ENCODE measurements around the gene TXLNB. TPM values are rescaled to one million over a fixed set of nuclear protein-coding genes. Genes with fewer than 3 reads are reported as not detected.

The TXLNB gene
- total RNA-seq, 6 experiments from 2014 or later = 0.07 TPM; not detected in 5

- no peak overlapping the region for H3K4me3 Mint-ChIP-seq
- no peak overlapping the region for H3K27ac Mint-ChIP-seq
- H3K4me1 Mint-ChIP-seq (ENCODE audit: low read depth) = no peaks in the 10 kb centered on the region
- TF ChIP-seq CTCF (IDR thresholded peaks at IDR 0.05) = no peak
- H3K27me3 Mint-ChIP-seq (ENCODE audit: insufficient read depth) = peaks cover 3% of the 10 kb centered on the region; the same call in 1 of the 2 replicates
- H3K36me3 Mint-ChIP-seq (ENCODE audit: low read depth) = no peaks in the 10 kb centered on the region
- H3K9me3 Mint-ChIP-seq = no peaks in the 10 kb centered on the region
- DNase-seq = no peak
These were observed 34.5 kb downstream of the TXLNB start for GRCh38 chr6:139257291-139257690.

DNA sequence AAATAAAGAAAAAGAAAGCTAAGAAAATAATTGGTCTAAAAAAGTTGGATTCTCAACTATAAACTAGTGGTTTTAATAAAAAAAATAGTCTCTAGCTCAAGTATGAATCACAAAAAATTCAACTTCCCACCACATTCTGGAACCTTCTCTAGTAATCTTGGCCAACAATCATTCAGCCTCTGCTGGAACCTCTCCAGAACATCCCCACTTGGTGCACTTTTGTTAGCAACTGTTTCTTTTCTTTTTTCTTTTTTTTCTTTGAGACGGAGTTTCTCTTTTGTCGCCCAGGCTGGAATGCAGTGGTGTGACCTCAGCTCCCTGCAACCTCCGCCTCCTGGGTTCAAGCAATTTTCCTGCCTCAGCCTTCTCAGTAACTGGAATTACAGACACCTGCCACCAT, 35.7 kb downstream of the TXLNB start:
- H3K27me3 Mint-ChIP-seq (ENCODE audit: insufficient read depth) = peaks cover 3% of the 10 kb centered on the region; the same call in 1 of the 2 replicates
- no peak for TF ChIP-seq CTCF (IDR thresholded peaks at IDR 0.05)
- H3K36me3 Mint-ChIP-seq (ENCODE audit: low read depth) = no peaks in the 10 kb centered on the region
- peak; percentile 25 for DNase-seq
- H3K4me1 Mint-ChIP-seq (ENCODE audit: low read depth) = peaks cover 5% of the 10 kb centered on the region
- no peak overlapping the region for H3K27ac Mint-ChIP-seq
- no peaks in the 10 kb centered on the region for H3K9me3 Mint-ChIP-seq
- H3K4me3 Mint-ChIP-seq = no peak overlapping the region

DNA sequence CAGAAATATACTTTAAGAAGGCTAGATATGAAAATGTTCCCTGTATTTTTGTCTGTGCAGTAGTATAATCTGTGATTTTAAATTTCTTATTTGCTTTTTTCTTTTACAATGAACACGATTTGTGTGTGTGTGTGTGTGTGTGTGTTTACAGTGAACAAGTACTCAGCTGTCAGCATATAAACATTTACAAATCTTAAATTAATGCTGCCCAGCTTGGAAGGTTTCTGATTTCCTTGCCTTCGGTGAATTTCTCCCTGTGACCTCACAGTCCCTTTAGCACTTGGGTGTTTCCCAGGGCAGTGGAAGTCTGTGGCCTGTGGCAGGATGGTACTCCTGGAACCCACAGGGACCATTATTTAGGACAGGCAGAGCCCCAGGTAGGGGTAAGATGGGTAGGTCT, 37.6 kb downstream of the TXLNB start:
- Mint-ChIP-seq H3K9me3 (no peaks in the 10 kb centered on the region), H3K27ac (no peak overlapping the region)
- no peak for DNase-seq

DNA sequence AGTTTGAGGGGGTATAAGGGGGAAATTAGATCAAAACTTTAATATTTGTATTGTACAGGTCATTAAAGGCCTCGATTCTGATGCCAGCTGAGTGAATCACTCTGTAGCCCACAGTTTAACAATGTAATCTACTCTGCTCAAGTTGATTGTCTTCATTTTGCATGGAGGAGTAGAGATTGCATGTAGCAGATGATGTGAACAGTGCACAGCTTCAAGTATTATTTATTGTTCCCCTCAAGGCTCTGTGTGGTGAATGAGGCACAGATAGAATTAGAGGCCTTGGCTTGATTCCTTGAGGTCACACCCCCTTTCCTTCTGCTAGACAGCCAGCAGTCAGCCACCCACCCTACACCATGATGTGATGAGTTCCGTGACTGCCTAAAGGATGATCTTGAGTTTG, 38.1 kb downstream of the TXLNB start:
- DNase-seq = no peak
- Mint-ChIP-seq H3K4me3 (no peak overlapping the region), H3K36me3 (ENCODE audit: low read depth) (no peaks in the 10 kb centered on the region), H3K9me3 (no peaks in the 10 kb centered on the region), H3K27me3 (ENCODE audit: insufficient read depth) (peaks cover 3% of the 10 kb centered on the region; the same call in 1 of the 2 replicates), H3K27ac (no peak overlapping the region), H3K4me1 (ENCODE audit: low read depth) (peaks cover 11% of the 10 kb centered on the region)
- no peak for TF ChIP-seq CTCF (IDR thresholded peaks at IDR 0.05)

More for the DNA sequence above, 37.6 kb downstream of the TXLNB start:
- H3K4me3 Mint-ChIP-seq = no peak overlapping the region
- peaks cover 3% of the 10 kb centered on the region; the same call in 1 of the 2 replicates for H3K27me3 Mint-ChIP-seq (ENCODE audit: insufficient read depth)
- no peak for TF ChIP-seq CTCF (IDR thresholded peaks at IDR 0.05)
- H3K4me1 Mint-ChIP-seq (ENCODE audit: low read depth) = peaks cover 11% of the 10 kb centered on the region
- no peaks in the 10 kb centered on the region for H3K36me3 Mint-ChIP-seq (ENCODE audit: low read depth)

DNA sequence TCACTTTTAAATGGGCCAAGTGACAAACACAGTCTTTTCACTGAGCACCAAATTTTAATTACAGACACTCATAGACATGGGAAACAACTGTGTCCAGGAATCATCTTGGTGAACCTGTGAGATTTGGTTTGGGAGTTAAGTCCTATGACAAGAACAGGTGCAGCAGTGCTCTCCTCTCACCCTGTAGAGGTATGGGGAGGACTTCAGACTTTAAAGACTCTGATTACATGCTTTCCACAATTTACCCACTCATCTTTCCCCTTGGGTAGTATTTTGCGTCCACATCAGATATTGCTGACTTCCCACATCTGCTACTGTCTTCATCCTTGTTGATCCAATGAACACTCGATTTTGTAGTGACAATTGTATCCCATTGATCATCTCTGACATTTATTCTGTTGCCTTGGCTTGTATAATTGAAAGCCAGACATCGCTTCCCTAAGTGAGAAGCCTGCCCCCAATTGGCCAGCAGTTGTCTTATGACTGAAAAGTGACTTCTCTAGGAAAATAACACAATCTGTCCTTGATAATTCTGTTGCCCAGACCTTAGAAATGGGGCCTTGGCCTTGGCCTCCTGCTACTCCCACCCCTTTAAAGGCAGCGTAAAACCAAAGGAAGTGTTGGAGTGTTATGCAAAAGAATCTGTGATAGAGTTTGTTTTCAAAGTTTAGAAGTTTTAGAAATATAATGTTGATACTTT, 40.0 kb downstream of the TXLNB start:
- H3K9me3 Mint-ChIP-seq = no peaks in the 10 kb centered on the region
- H3K27ac Mint-ChIP-seq = no peak overlapping the region

More for the DNA sequence above, 40.0 kb downstream of the TXLNB start:
- H3K4me1 Mint-ChIP-seq (ENCODE audit: low read depth) = peaks cover 11% of the 10 kb centered on the region
- no peaks in the 10 kb centered on the region for H3K36me3 Mint-ChIP-seq (ENCODE audit: low read depth)
- TF ChIP-seq CTCF (IDR thresholded peaks at IDR 0.05) = no peak
- DNase-seq = no peak
- peaks cover 3% of the 10 kb centered on the region; the same call in 1 of the 2 replicates for H3K27me3 Mint-ChIP-seq (ENCODE audit: insufficient read depth)
- H3K4me3 Mint-ChIP-seq = no peak overlapping the region

Measured in HFFc6 (cell line).